Measurements from ENCODE around the gene VASH1.

VASH1 gene

GRCh38 chr14:76752744-76753143 lies 8.5 kb upstream of the VASH1 start:
- DNase-seq, result no peak

DNA sequence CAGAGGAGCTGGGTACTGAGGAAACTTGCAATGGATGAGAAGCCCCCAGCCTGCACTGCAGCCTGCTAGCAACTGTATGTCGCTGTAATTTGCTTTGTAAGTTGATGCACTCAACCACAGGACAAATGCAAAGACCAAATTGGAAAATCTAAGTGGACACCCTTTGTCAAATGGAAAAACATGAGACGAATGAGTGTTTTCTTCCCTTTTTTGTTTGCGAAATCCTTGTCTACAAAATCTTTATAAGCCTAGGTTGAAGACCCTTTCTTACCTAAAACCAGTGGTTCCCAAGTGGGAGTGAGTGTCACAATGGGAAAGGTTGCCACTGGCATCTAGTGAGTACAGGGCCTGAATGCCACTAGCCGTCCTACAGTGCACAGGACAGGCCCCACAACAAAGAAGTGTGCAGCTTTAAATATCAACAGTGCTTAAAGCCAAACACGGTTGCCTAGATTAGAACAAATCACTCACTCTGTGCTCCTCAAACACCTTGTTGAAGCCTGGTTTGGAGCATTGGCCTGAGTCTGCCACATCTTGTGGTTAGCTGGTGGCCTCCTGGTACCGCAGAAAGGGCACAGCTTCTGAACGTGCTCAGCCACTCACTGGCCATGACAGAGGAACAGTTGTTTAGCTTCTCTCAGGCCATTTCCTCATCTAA lies 7.6 kb upstream of the VASH1 start:
- no peak for DNase-seq

DNA sequence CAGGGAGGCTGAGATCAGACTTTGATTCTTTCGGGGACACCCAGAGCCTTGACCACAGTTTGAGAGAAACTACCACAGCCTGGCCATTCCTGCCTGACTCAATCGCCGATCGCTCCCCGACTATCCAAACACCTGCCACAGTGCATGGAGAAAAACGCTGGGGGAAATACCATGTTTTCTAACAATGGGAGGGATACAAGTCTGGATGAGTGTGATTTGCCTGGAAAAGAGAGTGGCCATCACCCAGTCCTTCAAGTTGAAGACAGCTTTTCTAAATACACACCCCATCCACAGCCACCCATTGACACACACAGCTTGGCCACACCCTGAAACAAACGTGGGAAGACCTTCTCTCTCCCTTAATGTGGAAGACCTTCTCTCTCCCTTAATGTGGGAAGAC lies 6.7 kb upstream of the VASH1 start:
- no peak for DNase-seq

GRCh38 chr14:76755610-76756370 lies 5.5 kb upstream of the VASH1 start:
- no peak for DNase-seq

DNA sequence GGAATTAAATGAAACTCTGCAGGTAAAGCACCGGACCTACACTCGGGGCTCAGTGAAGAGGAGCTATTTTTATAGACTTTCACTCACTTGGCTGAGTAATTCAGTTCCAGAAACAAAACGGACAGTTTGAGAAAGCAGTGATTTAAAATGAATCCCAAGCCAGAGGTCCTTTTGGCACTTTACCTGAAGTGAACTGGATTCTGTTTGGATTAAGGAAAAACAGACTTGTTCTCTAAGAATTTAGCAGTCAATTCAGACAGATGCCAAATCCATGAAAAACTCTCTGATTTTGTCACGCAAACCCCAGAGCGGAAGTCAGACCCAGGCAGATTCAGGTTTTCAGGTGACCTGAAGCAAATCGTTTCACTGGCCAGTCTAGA lies 4.9 kb upstream of the VASH1 start:
- DNase-seq, result no peak

GRCh38 chr14:76759589-76759988 lies 1.7 kb upstream of the VASH1 start:
- DNase-seq, result no peak

- DNase-seq, result no peak
Observed at GRCh38 chr14:76760331-76761135, 735 bp upstream of the VASH1 start.

GRCh38 chr14:76761960-76762410 lies 717 bp downstream of the VASH1 start:
- DNase-seq, result no peak

DNA sequence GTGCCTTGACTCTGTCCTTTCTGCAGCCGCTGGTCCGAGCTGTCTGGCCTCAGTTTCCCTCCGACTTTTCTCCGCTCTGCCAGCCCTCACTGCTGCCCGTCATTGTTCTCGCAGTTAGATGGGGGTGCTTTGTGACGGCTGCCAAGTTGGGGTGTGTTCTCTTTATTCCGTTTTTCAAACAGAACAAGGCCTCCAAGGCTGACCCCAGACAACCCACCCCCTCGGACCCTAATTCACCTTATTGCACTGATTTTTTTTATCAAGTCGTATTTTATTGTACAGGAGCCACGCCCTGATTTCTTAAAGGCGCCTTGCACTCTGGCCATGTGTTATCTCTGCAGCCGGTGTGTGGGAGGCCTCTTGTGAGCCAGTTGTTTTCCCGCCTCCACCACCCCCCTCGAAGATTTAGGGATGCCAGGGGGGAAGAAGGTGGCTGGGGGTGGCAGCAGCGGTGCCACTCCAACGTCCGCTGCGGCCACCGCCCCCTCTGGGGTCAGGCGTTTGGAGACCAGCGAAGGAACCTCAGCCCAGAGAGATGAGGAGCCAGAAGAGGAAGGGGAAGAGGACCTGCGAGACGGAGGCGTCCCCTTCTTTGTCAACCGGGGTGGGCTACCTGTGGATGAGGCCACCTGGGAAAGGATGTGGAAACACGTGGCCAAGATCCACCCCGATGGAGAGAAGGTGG lies 1.3 kb downstream of the VASH1 start:
- no peak for DNase-seq

GRCh38 chr14:76763096-76764041 lies 2.1 kb downstream of the VASH1 start:
- DNase-seq, result no peak

DNA sequence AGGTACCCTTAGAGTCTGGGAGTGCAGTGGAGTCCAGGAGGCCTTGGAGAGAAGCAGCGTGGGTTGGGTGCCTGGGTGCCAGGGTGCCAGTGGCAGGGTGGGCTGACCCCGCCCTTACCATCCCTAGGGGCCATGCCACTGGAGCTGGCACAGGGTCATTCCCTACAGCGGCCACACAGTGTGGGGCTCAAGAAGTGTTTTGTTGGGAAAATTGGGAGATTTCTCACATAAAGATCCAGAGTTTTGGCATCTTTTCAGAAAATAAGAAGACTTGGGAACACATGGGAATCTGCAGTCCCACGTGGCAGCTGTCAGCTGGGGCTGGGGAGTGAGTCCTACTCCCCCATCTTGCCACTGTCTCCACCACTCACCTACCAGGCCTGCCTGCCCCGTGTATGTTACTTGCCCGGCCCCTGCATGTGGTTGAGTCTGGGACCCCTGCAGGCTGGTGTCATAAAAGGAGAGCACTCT lies 4.2 kb downstream of the VASH1 start:
- no peak for DNase-seq

GRCh38 chr14:76767681-76768656 lies 6.7 kb downstream of the VASH1 start:
- peak; percentile 54 for DNase-seq

GRCh38 chr14:76768671-76769500 lies 7.6 kb downstream of the VASH1 start:
- no peak for DNase-seq

GRCh38 chr14:76769636-76770292 lies 8.5 kb downstream of the VASH1 start:
- no peak for DNase-seq

DNA sequence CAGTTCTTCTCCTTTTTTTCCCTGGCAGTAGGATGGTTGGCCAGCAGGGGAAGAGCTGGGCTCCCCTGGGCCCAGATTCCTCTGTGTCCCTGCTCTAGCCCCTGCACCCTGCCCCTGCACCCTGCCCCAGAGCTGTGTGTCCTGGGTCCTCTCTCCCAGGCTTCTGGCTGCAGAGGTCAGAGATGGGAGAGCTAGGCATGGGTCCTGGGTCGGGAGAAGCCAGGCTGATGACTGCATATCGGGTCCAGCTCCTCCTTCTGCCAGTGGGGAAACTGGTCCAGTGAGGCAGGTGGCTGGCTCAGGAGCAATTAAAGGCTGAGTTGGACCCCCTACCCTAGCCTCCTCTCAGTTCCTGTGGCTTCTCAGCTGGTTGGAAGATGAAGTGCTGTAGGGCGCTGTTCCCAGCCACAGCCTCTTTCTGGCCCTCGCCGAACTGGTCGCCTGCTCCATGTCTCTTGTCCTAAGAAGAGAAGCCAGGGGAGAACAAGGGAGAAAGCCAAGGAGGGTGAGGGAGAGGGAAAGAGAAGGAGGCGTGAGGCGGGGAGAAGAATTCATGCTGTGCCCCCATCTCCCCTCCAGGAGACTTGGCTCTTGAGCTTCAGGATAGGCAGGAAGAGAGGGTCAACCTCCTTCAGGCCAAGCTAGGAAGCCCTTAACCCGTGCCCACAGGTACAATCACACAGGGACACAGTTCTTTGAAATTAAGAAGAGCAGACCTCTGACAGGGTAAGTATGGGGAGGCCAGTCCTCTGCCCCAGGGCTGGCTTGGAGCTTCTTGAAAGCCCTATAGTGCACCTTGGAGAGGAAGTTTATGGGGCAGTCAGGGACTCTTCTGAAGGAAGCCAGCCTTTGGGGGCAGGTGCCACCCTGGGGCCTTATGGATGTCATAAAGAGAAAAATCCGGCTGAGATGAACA lies 9.5 kb downstream of the VASH1 start:
- DNase-seq, result no peak

DNA sequence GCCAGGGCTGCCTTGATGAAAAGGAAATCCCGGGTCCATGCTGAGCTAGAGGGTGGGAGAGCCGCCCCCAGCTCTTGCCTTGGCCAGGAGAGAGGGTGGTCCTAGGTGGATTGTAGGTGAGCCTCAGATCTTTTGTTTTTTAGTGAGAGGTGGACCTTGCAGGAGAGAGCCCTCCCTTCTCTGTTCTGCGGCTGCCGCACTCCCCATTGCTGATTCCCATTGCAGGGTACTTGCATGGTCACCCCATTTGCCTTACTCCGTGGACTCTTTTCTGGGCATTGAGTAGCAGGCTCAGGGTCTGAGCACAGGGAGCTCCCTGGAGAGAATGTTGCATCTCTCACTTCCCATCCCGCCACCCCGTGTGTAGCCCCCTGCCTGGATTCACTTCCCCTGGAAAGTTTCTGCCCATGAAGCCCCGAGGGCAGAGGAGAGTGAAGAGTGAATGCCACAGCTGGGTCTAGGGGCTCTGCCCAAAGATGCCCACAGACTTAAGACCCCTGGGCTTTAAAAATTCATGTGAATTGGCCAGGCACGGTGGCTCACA lies 10.2 kb downstream of the VASH1 start:
- no peak for DNase-seq

Measured in GF-D8 (cell line).